GM23248 (cell line): ENCODE measurements around the gene PDZRN4.

Experiments
- EZH2 ChIP-seq: fragments of 200-600 bp; sonication (generic); IDR thresholded peaks from 2 replicates; pipeline ENCODE4 v1.6.1; 2018; ENCODE audit warnings: antibody characterized with exemption, mild to moderate bottlenecking; ENCODE audit not compliant: insufficient read depth, poor library complexity, severe bottlenecking
- EZH2phosphoT487 ChIP-seq: fragments of 200-600 bp; sonication (generic); IDR thresholded peaks from 2 replicates; pipeline ENCODE4 v1.6.1; 2018; ENCODE audit warnings: antibody characterized with exemption, moderate library complexity, mild to moderate bottlenecking, low read depth; ENCODE audit not compliant: insufficient read depth

DNA sequence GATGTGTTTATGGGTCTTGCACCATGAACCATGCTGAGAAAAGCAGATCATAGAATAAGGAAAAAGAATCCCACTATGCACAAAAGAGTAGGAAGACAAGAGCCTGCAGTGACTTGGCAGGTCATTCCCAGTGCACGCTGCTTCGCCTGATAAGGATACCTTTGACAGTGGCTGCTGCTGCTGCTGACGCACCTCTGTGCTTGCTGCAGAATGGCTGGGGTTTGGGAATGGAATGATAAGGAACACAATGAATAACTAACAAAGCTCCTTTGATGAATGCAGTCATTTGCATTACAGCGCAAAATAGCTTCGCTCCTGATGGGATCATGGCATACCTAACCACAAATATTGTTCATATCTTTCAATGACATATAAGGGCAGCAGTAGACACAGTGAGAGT, 278.7 kb downstream of the PDZRN4 start:
- TF ChIP-seq EZH2phosphoT487 (no peak), EZH2 (no peak)
